HG03520 (cell line): ENCODE results near the gene SPATA25.

Experiments
- ATAC-seq: cut with Tn5 transposase; IDR thresholded peaks from one replicate; pipeline ENCODE4 v1.9.1; 2021; ENCODE audit warnings: mild to moderate bottlenecking, moderate library complexity; ENCODE audit not compliant: unreplicated experiment

Gene SPATA25

GRCh38 chr20:45867136-45867818, 20.1 kb downstream of the SPATA25 start:
- ATAC-seq, result no peak

DNA sequence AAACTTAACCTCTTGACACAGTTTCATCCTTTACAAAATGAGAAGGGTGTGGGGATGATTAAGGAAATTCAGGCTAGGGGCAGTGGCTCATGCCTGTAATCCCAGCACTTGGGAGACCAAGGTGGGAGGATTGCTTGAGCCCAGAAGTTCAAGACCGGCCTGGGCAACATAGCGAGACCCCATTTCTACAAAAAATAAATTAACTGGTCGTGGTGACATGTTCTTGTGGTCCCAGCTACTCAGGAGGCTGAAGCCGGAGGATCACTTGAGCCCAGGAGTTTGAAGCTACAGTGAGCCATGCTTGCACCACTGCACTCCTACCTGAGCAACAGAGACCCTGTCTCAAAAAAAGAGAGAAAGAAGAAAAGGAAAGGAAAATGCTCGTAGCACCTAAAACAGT, 21.0 kb downstream of the SPATA25 start:
- ATAC-seq, result no peak

- ATAC-seq, result no peak
Observed at GRCh38 chr20:45863543-45864470, 23.6 kb downstream of the SPATA25 start.

GRCh38 chr20:45861221-45862075, 26.0 kb downstream of the SPATA25 start:
- no peak for ATAC-seq

DNA sequence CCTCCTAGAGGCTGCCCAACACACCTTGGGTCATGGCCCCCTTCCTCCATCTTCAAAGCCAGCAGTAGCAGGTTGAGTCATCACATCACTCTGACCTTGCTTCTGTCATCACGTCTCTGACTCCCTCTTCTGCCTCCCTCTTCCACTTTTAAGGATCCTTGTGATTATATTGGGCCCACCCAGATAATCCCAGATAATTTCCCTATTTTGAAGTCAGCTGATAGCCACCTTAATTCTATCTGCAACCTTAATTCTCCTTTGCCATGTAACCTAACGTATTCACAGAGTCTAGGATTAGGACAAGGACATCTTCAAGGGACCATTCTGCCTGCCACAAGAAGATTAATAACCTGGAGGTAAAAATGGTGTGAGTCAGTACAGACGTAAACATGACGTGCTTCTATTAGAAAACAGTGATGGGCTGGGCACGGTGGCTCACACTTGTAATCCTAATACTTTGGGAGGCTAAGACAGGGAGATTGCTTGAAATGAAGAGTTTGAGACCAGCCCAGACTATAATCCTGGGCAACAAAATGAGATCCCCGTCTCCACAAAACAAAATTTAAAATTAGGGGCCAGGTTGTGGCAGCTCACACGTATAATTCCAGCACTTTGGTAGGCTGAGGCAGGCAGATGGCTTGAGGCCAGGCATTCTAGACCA, 26.7 kb downstream of the SPATA25 start:
- ATAC-seq, result no peak

DNA sequence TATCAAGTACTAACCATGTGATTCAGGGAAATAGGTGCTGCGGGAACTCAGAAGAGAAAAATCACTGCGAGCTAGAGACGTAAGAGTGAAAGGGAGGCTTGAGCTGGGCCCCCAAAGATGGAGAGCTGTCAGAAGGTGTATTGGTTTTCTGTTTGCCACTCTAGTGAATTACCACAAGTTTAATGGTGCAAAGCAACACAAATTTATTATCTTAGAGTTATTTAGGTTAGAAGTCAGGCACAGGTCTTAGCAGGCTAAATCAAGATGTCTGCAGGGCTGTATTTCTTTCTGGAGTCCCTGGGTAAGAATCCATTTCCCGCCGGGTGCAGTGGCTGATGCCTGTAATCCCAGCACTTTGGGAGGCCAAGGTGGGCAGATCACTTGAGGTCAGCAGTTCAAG, 27.5 kb downstream of the SPATA25 start:
- ATAC-seq, result no peak

DNA sequence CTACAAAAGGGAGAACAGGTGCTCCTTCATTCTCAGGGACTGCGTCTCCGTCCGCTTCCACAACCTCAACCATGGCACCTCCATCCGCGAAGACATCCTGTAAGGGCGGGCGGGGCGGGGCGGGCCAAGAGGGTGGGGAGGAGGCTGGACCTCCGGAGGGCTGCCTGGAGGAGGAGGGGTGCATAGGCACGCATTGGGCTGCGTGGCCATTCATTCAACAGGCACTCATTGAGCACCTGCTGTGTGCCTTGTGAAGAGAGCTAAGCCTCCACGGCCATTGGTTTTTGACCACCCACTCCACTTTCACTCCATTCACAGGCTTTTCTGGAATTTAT, 29.6 kb downstream of the SPATA25 start:
- ATAC-seq, result peak; percentile 9

- peak; percentile 94 for ATAC-seq
Observed at GRCh38 chr20:45857114-45857881, 30.1 kb downstream of the SPATA25 start, which contains the start of the genes ACOT8 and ZSWIM3. ACOT8 (minus strand) TSS chr20:45857392; CDS start chr20:45857315, 77 bp downstream. ZSWIM3 (plus strand) TSS chr20:45857614; CDS start chr20:45857826, 212 bp downstream.

DNA sequence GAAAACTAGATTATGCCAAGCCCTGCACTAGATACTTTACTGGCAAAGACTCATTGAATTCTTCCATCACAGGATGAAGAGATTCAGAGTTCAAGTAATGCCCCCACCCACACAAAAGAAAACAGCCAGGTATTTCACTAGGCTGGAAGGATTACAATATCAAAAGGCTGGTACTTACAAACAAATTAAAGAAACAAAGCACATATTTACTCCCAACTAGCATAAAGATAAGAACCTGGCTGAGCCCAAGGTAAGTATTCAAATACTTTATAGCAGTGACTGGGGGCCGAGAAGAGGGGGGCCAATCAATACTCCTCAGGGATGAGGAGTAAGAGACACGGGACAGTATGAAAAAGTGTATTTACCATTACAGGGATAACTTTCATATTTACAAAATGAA, 33.9 kb downstream of the SPATA25 start:
- no peak for ATAC-seq

DNA sequence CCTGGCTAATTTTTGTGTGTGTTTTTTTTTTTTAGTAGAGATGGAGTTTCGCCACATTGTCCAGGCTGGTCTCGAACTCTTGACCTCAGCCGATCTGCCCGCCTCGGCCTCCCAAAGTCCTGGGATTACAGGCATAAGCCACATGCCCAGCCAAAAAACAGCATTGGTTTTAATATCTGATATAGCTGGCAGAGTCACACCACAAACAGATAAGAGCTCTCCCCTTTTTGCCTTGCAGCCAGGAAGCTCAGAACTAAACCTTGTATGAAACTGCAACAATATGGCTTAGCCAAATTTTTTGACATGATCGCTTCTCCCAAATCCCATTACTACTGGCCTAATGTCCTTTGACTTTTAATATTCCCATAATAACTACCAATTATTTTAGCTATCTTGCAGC, 35.1 kb downstream of the SPATA25 start:
- ATAC-seq, result no peak

DNA sequence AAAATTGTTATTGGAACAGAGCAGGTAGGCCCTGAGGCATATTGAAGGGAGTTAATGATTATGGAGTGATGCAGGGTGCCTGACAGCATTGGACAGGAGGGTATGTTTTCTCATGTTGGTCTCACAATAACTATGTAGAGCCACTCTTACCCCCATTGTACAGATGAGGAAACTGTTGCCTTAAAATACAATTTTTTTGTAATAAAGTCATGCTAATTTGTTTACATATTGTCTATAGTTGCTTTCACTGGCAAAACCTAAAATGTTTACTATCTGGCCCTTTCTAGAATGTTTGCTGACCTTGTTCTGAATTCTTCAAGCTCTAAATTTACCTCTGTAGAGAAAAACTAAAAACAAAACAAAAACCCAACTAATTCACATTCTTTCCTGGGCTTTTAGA, 35.9 kb downstream of the SPATA25 start:
- no peak for ATAC-seq

- no peak for ATAC-seq
Observed at GRCh38 chr20:45850926-45851325, 36.5 kb downstream of the SPATA25 start.

DNA sequence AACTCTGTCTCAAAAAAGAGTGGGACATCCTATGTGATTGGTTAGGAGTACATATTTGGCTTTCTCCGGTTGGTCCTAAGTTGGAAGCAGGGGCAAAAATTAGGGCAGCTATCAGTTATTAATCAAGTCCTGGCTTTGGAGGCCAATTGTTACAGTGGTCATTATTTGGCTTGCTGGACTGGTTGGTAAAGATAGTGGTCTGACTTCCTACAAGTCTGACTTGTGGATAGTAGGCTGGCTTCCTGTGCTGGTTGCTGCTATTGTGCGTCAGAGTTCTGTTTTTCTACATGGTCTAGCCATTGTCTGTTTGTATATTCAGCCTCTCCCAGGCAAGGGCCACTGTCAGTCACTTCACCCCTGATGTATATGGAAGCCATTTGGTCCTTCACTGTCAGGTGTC, 37.2 kb downstream of the SPATA25 start:
- no peak for ATAC-seq

DNA sequence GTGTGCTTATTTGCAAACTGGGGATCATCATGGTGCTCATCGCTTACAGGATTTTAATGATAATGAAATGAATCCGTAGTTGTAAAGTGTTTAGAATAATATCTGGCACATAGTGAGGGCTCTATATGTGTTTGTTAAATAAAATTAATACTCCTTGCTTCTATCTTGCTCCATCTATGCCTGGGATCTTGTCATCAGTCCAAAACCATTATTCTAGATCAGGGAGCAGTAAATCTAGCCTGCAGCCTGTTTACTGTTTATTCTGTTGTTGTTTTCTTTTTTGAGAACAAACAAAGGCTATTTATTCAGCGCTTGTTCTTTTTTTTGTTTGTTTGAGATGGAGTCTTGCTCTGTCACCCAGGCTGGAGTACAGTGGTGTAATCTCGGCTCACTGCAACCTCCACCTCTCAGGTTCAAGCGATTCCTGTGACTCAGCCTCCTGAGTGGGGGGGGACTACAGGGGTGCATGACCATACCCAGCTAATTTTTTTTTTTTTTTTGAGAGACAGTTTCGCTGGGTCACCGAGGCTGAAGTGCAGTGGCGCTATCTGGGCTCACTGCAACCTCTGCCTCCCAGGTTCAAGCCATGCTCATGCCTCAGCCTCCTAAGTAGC, 38.3 kb downstream of the SPATA25 start:
- ATAC-seq, result no peak

GRCh38 chr20:45848421-45848820, 39.0 kb downstream of the SPATA25 start:
- no peak for ATAC-seq

DNA sequence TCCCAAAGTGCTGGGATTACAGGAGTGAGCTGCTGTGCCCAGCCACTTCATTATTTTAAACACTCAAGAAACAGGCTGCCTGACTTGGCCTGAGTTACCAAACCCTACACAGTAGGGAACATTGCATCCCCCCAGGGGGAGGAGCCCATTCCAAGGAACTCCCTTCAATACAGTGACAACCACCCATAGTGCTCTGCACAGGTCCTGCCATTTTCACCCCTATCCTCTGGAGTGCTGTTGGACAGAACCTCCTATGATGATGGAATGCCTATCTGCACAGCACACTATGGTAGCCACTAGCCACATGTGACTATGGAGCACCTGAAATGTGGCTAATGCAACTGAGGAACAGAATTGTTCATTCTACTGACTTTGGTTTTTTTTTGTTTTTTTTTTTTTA, 42.0 kb downstream of the SPATA25 start:
- ATAC-seq, result no peak

GRCh38 chr20:45843506-45843905, 43.9 kb downstream of the SPATA25 start:
- ATAC-seq, result no peak

- no peak for ATAC-seq
Observed at GRCh38 chr20:45842169-45842812, 45.1 kb downstream of the SPATA25 start.
